ENCODE measurements around the gene ALG12. TPM values are rescaled to one million over a fixed set of nuclear protein-coding genes. Genes with fewer than 3 reads are reported as not detected.
"Not testable (repeated sequence)": the region's sequence is repeated elsewhere in the genome, so short reads cannot be mapped to it uniquely, and the experiment has no call there.

Gene ALG12
- total and polyA plus RNA-seq, 11 donors, result 9.1 to 26.8 (median 15.0) TPM

DNA sequence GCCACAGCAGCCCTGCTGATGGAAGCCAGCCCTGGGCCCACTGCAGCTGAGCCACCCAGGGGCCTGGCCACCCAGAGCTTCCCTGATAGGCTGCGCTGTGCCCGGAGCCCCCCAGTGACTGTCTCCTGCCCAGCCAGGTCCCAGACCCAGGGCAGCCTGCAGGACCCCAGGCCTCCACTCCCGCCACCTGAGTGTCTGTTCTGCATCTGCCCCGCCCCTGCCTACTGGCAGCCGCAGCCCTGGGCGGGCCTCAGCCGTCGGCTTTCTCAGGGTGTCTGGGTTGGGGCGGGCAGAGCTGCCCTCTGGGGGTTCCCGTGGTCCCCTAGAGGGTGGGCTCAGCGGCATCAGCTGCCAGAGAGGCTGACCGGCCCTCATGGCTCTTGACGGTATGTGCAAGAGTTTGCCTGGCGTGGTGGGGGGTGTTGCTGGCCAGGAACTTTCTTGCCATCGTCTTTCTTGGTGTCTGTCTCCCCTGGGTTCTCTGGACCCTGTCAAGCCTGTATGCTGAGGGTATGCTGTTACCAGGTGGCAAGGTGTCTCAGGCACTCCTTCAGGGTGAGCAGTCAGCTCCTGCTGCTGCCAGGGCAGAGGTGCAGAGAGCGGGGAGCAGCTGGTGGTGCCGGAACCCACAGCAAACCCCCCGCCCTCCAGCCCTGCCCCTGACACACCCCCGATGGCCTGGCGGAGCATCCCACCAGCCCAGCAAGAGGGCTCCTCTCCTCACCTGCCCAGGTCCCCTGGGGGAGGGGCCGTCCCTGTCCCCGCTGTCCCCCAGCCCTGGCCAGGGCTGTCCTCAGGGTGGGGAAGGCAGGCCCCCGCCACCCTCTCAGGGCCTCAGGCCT lies 30.1 kb upstream of the ALG12 start:
- H3K4me1 ChIP-seq, result peaks cover 2 to 18% (median 11%) of the 10 kb centered on the region in 12 donors
- H3K36me3 ChIP-seq, result no peaks in the 10 kb centered on the region
- WGBS, 4 donors, result 88 to 91% (median 89%) methylated on average over 12 to 23 of the region's 23 CpGs
- TF ChIP-seq CTCF (IDR thresholded peaks at IDR 0.05) (no peak), POLR2A (IDR thresholded peaks at IDR 0.05) (no peak)
- no peak overlapping the region for H3K27ac ChIP-seq
- ATAC-seq (no peak), DNase-seq (no peak)
- H3K4me3 ChIP-seq, result no peak overlapping the region
- no peaks in the 10 kb centered on the region for H3K9me3 ChIP-seq
- no peaks in the 10 kb centered on the region for H3K27me3 ChIP-seq
- intact Hi-C loops (cut with DNase I), result no loop called here

- WGBS, 4 donors, result 83 to 91% (median 88%) methylated on average over 6 of the region's 6 CpGs; no CpG with 5 or more reads in 1 of the 4 donors
- no peak overlapping the region for H3K4me3 ChIP-seq
- H3K4me1 ChIP-seq, result peaks cover 0 to 15% (median 4%) of the 10 kb centered on the region in 12 donors
- DNase-seq (no peak), ATAC-seq (no peak)
- intact Hi-C loops (cut with DNase I), result no loop called here
- no peak overlapping the region for H3K27ac ChIP-seq
- H3K36me3 ChIP-seq, result no peaks in the 10 kb centered on the region
- H3K27me3 ChIP-seq, result no peaks in the 10 kb centered on the region
- TF ChIP-seq POLR2A (IDR thresholded peaks at IDR 0.05), result no peak
- no peak for TF ChIP-seq CTCF (IDR thresholded peaks at IDR 0.05)
- H3K9me3 ChIP-seq, result no peaks in the 10 kb centered on the region
Observed at GRCh38 chr22:49947296-49947622, 29.0 kb upstream of the ALG12 start.

DNA sequence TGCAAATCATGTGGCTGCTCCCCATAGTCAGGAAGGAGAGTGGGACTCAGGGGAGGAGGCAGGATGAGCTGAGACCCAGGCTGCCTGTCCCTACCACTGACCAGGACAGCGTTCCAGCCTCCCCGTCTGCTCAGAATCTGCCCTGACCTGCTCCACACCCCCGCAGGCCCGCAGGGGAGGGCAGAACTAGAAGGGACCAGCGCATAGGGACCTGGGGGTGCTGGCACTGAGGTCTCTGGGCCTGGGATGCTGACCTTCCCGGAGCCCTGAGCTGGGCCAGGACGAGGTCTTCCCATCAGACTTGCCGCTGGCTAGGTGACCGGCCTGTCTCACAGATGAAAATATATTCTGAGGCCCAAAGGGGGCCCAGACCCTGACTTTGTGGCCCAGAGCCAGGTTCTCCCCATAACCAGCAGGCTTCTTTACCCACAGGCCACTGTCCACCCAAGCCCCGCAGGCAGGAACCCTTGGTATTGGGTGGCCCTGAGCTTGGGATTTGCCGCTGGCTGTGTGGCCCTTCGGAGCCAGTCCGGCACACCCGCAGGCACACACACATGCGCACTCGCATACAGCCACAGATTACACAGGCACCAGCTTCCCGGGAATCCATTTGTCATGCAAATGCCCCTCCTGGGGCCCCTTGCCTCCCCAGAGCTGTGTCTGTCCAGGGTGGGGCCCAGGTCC lies 28.5 kb upstream of the ALG12 start:
- Histone ChIP-seq H3K36me3 (no peaks in the 10 kb centered on the region), H3K9me3 (no peaks in the 10 kb centered on the region), H3K27ac (no peak overlapping the region), H3K27me3 (no peaks in the 10 kb centered on the region), H3K4me1 (peaks cover 0 to 15% (median 2%) of the 10 kb centered on the region in 12 donors), H3K4me3 (no peak overlapping the region)
- TF ChIP-seq CTCF (IDR thresholded peaks at IDR 0.05), result no peak
- no peak for TF ChIP-seq POLR2A (IDR thresholded peaks at IDR 0.05)
- WGBS, 4 donors, result 79 to 91% (median 85%) methylated on average over 9 to 17 of the region's 17 CpGs
- intact Hi-C loops (cut with DNase I), result no loop called here
- ATAC-seq (no peak), DNase-seq (no peak)

DNA sequence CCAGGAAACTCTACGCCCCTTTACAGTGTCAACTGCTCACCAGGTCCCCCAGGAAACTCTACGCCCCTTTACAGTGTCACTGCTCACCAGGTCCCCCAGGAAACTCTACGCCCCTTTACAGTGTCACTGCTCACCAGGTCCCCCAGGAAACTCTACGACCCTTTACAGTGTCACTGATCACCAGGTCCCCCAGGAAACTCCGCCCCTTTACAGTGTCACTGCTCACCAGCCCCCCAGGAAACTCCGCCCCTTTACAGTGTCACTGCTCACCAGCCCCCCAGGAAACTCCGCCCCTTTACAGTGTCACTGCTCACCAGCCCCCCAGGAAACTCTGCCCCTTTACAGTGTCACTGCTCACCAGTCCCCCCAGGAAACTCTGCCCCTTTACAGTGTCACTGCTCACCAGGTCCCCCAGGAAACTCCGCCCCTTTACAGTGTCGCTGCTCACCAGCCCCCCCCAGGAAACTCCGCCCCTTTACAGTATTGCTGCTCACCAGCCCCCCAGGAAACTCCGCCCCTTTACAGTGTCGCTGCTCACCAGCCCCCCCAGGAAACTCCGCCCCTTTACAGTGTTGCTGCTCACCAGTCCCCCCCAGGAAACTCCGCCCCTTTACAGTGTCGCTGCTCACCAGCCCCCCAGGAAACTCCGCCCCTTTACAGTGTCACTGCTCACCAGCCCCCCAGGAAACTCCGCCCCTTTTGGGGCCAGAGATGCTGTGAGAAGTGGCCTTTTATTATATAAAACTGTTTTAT lies 27.0 kb upstream of the ALG12 start:
- H3K9me3 ChIP-seq; DNase-seq; H3K36me3 ChIP-seq; H3K27me3 ChIP-seq; ATAC-seq; H3K4me3 ChIP-seq; intact Hi-C loops (cut with DNase I): not testable (repeated sequence)
- Histone ChIP-seq H3K4me1 (peaks cover 0 to 15% (median 2%) of the 10 kb centered on the region in 12 donors), H3K27ac (peak overlapping the region in 1 of 12 donors; percentile 38)
- 68 to 91% (median 84%) methylated on average over 8 to 17 of the region's 17 CpGs for WGBS, 4 donors
